ENCODE measurements around the gene SEZ6L2.
"Not testable (repeated sequence)": the region's sequence is repeated elsewhere in the genome, so short reads cannot be mapped to it uniquely, and the experiment has no call there.

The SEZ6L2 gene

DNA sequence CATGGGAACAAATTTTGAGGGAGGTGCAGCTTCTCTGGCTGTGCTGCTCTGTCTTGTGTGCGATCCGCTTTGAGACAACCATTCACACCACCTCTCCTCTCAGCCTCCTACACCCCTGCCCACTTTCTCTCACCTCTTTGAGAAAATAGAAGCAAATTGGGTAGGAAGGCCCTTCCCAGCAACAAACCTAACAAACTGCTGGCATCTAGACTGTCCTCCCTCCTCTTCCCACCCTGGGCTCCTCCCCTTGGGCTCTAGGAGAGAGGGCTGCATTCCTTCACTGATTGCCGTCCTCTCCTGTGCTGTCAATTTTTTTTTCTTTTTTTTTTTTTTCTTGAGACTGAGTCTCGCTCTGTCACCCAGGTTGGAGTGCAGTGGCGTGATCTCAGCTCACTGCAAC, 49.8 kb downstream of the SEZ6L2 start:
- no peak for DNase-seq

DNA sequence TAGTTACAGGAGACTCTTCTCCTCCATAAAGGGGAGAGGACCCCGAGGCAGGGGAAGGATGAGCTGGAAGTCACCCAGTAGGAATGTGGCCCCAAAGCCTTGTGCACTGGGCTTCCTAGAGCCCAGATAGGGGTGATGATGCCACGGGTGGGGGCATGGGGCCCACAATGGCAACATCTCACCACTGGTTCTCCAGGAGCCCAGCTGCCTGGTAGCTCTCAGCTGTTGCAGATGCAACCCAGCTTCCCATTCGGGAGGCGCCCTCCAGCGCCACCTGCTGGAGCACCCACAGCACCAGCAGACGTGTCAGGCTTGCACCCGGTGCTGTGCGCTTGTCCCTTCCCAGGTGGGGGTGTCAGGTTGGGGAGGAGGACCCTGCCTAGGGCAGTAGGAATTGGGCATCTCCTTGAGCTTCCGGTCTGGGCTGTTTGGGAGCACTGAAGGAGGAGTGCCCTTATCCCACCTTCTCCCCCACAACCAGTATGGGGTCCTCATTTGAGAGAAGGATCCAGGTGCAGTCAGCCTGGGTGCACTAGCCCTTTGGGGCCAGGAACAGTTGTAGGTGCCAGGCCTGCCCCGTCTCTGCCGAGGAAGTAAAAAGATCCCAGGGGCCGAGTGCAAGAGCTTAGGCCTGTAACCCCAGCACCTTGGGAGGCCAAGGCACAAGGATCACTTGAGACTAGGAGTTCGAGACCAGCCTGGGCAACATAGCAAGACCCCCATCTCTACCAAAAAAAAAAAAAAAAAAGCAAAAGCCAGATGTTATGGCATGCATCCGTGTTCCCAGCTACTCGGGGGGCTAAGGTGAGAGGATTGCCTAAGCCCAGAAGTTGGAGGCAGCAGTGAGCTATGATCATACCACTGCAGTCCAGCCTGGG, 50.7 kb downstream of the SEZ6L2 start:
- no peak for DNase-seq

DNA sequence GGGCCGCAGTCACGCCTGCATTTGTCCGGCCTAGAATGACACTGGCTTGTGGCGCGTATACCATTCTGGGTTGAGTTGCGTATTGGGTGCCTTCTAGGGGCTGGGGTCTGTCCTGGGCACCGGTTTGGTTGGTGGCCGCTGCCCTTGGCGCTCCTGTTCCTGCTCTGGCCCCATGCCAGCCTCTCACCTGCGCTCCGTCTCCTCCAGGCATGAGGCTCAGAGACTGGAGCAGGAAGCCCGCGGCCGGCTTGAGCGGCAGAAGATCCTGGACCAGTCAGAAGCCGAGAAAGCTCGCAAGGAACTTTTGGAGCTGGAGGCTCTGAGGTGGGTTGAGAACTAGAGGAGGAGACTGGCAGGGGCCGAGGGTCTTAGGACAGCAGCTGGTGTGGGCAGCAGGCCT, 53.7 kb downstream of the SEZ6L2 start:
- DNase-seq, result no peak

GRCh38 chr16:29844575-29845331, 54.6 kb downstream of the SEZ6L2 start:
- no peak for DNase-seq

DNA sequence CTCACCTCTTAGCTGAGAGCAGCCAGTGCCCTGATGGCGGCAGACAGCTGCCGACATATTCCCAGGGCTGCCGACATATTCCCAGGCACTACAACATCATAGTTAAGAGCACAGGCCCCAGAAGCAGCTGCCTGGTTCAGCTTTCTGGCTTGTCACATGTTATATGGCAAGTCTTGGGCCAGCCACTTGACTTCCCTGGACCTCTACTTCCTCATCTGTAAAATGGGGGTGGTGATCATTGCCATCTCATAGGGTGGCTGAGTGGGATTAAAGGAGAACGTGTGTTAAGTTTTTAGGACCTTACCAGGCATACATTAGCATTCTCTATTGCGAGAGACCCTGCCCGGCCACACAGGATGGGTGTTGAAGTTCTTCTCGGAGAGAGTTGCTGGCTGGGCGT, 55.4 kb downstream of the SEZ6L2 start:
- no peak for DNase-seq

- no peak for DNase-seq
Measured at GRCh38 chr16:29842732-29843346, 56.5 kb downstream of the SEZ6L2 start.

GRCh38 chr16:29841631-29842030, 57.7 kb downstream of the SEZ6L2 start:
- DNase-seq, result no peak

DNA sequence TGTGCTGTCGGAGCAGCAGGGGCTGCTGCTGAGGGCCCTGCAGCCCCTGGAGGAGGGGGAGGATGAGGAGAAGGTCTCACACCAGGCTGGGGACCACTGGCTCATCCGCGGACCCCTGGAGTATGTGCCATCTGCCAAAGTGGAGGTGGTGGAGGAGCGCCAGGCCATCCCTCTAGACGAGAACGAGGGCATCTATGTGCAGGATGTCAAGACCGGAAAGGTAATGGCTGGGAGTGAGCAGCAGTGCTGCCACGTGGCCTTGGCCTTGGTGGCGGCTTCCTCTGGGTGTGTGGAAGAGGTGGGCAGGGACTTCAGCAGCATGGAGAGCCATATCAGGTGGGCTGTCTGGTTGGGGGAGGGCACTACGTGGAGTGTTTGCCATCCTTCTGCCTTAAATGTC, 59.1 kb downstream of the SEZ6L2 start:
- no peak for DNase-seq

DNA sequence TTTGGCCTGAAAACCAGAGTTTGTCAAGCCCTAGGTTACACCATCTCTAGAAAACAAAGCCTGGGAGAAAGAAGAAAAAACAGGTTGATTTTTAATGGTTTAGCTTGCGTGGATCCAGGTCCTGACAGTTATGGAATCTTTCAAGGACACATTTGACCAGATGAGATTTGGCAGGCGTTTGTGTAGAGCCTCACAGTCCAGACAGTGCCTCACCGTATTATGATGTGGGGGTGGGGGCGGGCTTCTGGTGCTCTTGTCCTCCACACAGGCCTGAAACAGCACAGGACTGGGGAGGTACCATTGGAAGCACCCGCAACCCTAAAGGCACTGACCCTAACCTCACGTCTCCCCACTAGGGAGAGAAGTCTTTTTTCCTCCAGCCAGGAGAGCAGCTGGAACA, 59.5 kb downstream of the SEZ6L2 start:
- no peak for DNase-seq

DNA sequence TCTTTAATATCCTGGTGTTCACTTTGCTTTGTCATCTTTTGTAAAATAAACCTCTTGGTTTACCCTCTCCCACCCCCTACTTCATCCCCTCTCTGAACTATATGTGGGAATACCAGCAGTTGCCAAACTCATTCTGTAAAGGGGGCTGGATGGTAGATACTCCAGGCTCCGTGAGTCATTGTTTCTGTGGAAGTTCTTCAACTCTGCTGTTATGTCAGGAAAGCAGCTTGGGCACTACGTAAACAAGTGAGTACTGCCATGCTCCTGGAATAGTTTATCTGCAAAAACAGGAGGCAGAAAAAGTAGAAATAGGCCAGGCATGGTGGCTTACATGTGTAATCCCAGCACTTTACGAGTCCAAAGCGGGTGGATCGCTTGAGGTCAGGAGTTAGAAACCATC, 61.5 kb downstream of the SEZ6L2 start:
- DNase-seq, result no peak

DNA sequence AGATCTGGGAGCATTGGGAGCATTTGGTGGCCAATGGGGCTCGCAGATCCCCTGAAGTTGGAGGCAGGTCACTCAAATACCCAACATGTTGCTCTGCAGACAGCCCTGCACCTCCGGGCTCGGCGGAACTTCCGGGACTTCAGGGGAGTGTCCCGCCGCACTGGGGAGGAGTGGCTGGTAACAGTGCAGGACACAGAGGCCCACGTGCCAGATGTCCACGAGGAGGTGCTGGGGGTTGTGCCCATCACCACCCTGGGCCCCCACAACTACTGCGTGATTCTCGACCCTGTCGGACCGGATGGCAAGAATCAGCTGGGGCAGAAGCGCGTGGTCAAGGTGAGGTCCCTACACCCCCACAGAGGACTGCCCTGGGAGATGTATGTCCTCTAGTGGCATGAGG, 62.7 kb downstream of the SEZ6L2 start:
- no peak for DNase-seq

- DNase-seq, result no peak
Measured at GRCh38 chr16:29835926-29836325, 63.4 kb downstream of the SEZ6L2 start.

DNA sequence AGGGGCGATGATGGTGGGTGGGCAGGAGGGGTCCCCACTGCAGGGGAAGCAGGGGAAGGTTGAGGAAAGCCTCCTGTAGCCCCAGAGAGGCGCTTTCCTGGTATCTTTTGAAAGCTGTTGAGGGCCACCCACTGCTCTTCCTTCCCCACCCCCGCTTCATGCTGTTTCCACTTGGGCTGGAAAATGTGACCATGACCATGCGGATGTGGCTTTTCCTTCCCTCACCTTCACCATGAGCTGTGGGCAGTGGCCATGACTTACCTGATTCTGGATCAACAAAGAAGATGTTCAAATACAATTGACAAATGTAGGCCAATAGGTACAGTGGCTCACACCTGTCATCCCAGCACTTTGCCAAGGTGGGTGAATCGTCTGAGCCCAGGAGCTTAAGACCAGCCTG, 65.3 kb downstream of the SEZ6L2 start:
- DNase-seq, result no peak

DNA sequence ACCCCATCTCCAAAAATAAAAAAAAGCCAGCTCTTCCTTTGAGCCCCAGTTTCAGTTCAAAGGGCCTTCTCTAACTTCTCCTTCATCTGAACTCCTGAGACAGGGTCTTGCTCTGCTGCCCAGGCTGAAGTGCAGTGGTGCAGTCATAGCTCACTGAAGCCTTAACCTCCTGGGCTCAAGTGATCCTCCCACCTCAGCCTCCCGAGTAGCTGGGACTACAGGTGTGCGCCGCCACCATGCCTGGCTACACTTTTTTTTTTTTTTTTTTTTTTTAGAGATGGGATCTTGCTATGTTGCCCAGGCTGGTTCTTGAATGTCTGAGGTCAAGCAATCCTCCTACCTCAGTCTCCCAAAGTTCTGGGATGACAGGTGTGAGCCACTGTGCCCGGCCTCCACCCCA, 66.1 kb downstream of the SEZ6L2 start:
- DNase-seq, result not testable (repeated sequence)

- DNase-seq, result no peak
Measured at GRCh38 chr16:29831490-29831889, 67.9 kb downstream of the SEZ6L2 start.

- DNase-seq, result no peak
Measured at GRCh38 chr16:29830774-29831173, 68.6 kb downstream of the SEZ6L2 start.

GRCh38 chr16:29826342-29826695, 73.0 kb downstream of the SEZ6L2 start:
- DNase-seq, result no peak

DNA sequence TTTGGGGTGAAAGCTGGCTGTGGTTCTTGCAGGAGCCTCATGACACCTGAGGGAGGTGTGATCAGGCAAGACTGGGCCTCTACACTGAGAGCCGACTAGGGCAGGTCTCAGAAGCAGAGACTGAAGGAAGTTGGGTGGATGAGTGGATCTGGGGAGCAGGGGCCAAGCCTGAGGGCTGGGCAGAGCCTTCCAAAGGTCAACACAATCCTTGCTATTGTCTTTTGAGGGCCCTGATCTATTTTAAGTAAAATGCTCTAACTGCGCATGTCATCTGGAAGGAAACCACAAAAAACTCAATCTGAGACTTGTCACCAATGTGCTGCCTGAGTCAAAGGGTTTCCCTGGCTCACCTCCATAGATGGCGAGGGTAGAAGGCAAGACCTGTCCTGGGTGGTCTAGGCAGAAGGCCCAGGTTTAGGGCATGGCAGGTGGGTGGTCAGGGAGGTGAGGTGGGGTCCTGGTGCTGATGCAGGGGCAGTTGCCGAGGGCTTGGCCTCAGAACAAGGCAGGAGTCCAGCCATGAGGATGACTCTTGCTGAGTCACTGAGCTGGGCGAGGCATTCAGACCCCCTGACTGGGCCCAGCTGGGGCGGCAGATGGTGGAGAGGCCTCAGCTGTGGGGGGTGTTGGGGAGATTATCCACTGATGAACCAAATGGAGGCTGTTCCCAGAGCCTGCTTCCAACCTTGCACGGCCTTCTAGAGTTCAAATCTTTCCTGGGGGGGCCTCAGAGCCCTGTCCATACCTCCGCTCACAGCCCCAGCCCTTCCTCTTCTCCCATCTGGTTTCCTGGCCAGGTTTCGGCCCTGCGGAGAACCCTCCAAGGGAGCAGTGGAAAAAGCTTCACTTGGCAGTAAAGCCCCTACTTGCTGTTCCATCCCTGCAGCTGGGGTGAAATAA, 74.0 kb downstream of the SEZ6L2 start:
- DNase-seq, result no peak

GRCh38 chr16:29824589-29825144, 74.7 kb downstream of the SEZ6L2 start:
- no peak for DNase-seq

- DNase-seq, result no peak
Measured at GRCh38 chr16:29821643-29822115, 77.7 kb downstream of the SEZ6L2 start.
